Uterus (tissue), 4 donors: ENCODE results near the gene BPIFA2. TPM values are rescaled to one million over a fixed set of nuclear protein-coding genes. Genes with fewer than 3 reads are reported as not detected.

Source experiments
- DNase-seq, 2 donors: peaks; one replicate each; pipeline ENCODE4 v3.0.0-alpha.2; 2019 to 2020
- H3K27ac ChIP-seq, 2 donors: fragments of 200-600 bp; sonication (generic); 1 replicate in 1 of 2; 2 replicates in 1 of 2; pipeline ENCODE4 v1.5.1; 2016 to 2018
- H3K27me3 ChIP-seq, 2 donors: fragments of 200-600 bp; sonication (generic); one replicate each; pipeline ENCODE4 v1.5.1; 2018 to 2019; ENCODE audit warnings: control low read depth in 1 of 2
- H3K36me3 ChIP-seq, 2 donors: fragments of 200-600 bp; sonication (generic); one replicate each; pipeline ENCODE4 v1.5.1; 2019; ENCODE audit warnings: control low read depth in 1 of 2
- H3K4me1 ChIP-seq, 2 donors: fragments of 200-600 bp; sonication (generic); one replicate each; pipeline ENCODE4 v1.5.1; 2018 to 2019; ENCODE audit warnings: control low read depth in 1 of 2
- H3K4me3 ChIP-seq, 2 donors: fragments of 200-600 bp; sonication (generic); 1 replicate in 1 of 2; 2 replicates in 1 of 2; pipeline ENCODE4 v1.5.1; 2018 to 2019; ENCODE audit warnings: mild to moderate bottlenecking in 1 of 2
- H3K9me3 ChIP-seq, 2 donors: fragments of 200-600 bp; sonication (generic); one replicate each; pipeline ENCODE4 v1.5.1; 2019; ENCODE audit warnings: control low read depth in 1 of 2
- CTCF ChIP-seq, 4 experiments: fragments of 200-600 bp in 2 of 4; fragments of 450-650 bp in 2 of 4; sonication (generic) in 2 of 4; IDR thresholded peaks; one replicate each; pipeline ENCODE4 v1.5.1; 2016 to 2019; ENCODE audit warnings: antibody characterized with exemption in 4 of 4, mild to moderate bottlenecking in 2 of 4, moderate library complexity in 1 of 4
- POLR2A ChIP-seq, 2 donors: fragments of 450-650 bp; IDR thresholded peaks; one replicate each; pipeline ENCODE4 v1.6.1; 2016; ENCODE audit warnings: antibody characterized with exemption in 2 of 2, mild to moderate bottlenecking in 1 of 2, moderate library complexity in 1 of 2
- intact Hi-C: fragments of 100-400 bp; cut with DNase I; formaldehyde crosslinking; loops from one replicate; pipeline ENCODE4 v1.15.1; 2023; ENCODE audit warnings: low total_unique reads
- total RNA-seq, 4 donors: library from RNA; depleted of rRNA in 3 of 4; stranded (reverse); fragments of >200 nt in 3 of 4; gene quantifications; one replicate each; pipeline versions ENCODE4 v1.1.0 to v1.2.4, GENCODE V29; 2014 to 2023
- donor health status: DM: yes; HTN: yes; CAD: no.

The BPIFA2 gene
- total RNA-seq, 4 donors from 2014 or later, result not detected

GRCh38 chr20:33125983-33126382 is 42.0 kb upstream of the BPIFA2 start:
- Histone ChIP-seq H3K27me3 (no peaks in the 10 kb centered on the region), H3K4me1 (no peaks in the 10 kb centered on the region), H3K36me3 (no peaks in the 10 kb centered on the region), H3K4me3 (no peak overlapping the region), H3K9me3 (no peaks in the 10 kb centered on the region), H3K27ac (no peak overlapping the region)
- intact Hi-C loops, result no loop called here
- TF ChIP-seq POLR2A (IDR thresholded peaks at IDR 0.05), result no peak
- TF ChIP-seq CTCF (IDR thresholded peaks at IDR 0.05), result no peak
- DNase-seq, result no peak

GRCh38 chr20:33127422-33128097 is 40.4 kb upstream of the BPIFA2 start:
- Histone ChIP-seq H3K27ac (no peak overlapping the region), H3K9me3 (no peaks in the 10 kb centered on the region), H3K27me3 (no peaks in the 10 kb centered on the region), H3K4me3 (no peak overlapping the region), H3K4me1 (no peaks in the 10 kb centered on the region), H3K36me3 (no peaks in the 10 kb centered on the region)
- intact Hi-C loops, result no loop called here
- no peak for DNase-seq
- no peak for TF ChIP-seq CTCF (IDR thresholded peaks at IDR 0.05)
- no peak for TF ChIP-seq POLR2A (IDR thresholded peaks at IDR 0.05)

DNA sequence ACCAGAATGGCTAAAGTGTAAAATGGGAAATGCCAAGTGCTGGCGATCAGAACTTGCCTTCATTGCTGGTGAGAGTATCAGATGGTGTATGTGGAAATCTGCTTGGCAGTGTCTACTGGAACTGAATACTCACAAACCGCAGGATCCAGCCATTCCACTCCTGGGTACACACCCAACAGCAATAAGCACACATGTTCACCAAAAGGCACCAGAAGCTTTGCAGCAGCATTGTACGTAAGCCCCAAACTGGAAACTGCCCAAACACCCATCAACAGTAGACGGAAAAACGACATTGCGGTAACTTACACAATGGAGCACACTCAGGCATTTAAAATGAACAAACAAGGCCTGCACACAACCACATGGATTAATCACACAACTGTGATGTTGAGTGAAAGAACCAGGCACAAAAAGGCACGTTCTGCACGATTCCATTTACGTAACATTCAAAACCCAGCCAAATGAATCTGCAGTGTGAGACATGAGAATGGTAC is 37.3 kb upstream of the BPIFA2 start:
- no peak overlapping the region for H3K27ac ChIP-seq
- intact Hi-C loops, result no loop called here
- TF ChIP-seq POLR2A (IDR thresholded peaks at IDR 0.05), result no peak
- TF ChIP-seq CTCF (IDR thresholded peaks at IDR 0.05), result no peak
- DNase-seq, result no peak
- no peaks in the 10 kb centered on the region for H3K9me3 ChIP-seq
- no peaks in the 10 kb centered on the region for H3K27me3 ChIP-seq
- no peaks in the 10 kb centered on the region for H3K36me3 ChIP-seq
- H3K4me1 ChIP-seq, result no peaks in the 10 kb centered on the region
- H3K4me3 ChIP-seq, result no peak overlapping the region

GRCh38 chr20:33131949-33132473 is 35.9 kb upstream of the BPIFA2 start:
- H3K27me3 ChIP-seq, result no peaks in the 10 kb centered on the region
- no peaks in the 10 kb centered on the region for H3K9me3 ChIP-seq
- no peaks in the 10 kb centered on the region for H3K36me3 ChIP-seq
- no peak overlapping the region for H3K27ac ChIP-seq
- no peaks in the 10 kb centered on the region for H3K4me1 ChIP-seq
- intact Hi-C loops, result no loop called here
- no peak for DNase-seq
- no peak overlapping the region for H3K4me3 ChIP-seq
- no peak for TF ChIP-seq CTCF (IDR thresholded peaks at IDR 0.05)
- no peak for TF ChIP-seq POLR2A (IDR thresholded peaks at IDR 0.05)

DNA sequence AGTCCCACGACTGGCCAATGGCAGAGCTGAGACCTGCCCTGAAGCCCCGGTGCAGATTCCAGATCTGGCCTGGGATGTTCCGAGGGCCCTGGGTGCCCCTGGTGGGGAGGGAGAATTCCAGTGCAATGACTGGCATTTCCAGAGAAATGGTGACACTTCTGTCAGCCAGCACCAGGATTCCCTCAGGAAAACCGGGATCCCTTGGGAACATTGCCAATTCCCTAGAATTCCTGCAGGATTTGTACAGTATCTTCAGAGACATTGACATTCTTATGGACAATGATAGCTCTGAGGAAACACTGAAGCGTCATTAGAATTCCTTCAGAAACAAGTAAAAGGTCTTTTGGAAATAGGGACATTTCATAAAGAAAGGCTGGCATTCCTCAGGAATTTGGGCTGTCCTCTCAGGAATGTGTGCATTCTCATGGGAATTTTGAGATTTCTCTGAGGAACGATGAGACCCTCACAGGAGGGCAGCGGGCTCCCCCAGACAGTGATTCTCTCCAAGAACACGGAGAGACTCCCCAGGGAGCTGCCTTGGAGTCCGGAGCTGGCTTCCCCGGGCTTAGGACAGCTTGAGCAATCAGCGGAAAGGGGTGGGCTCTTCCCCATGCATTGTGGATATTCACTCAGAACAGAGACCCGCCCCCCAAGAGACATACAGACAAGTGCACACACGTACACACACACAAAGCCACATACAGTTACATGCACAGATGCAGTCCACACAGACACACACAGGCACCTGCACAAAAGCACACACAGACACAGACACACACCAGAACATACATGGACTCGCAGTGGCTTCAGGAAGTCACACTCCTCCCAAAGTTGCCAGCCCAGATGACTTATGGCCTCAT is 35.2 kb upstream of the BPIFA2 start:
- no peak for DNase-seq
- H3K27me3 ChIP-seq, result no peaks in the 10 kb centered on the region
- no peaks in the 10 kb centered on the region for H3K4me1 ChIP-seq
- intact Hi-C loops, result no loop called here
- TF ChIP-seq CTCF (IDR thresholded peaks at IDR 0.05), result no peak
- TF ChIP-seq POLR2A (IDR thresholded peaks at IDR 0.05), result no peak
- H3K9me3 ChIP-seq, result no peaks in the 10 kb centered on the region
- no peaks in the 10 kb centered on the region for H3K36me3 ChIP-seq
- H3K4me3 ChIP-seq, result no peak overlapping the region
- H3K27ac ChIP-seq, result no peak overlapping the region
